ENCODE data around the gene C10orf90.

The C10orf90 gene

DNA sequence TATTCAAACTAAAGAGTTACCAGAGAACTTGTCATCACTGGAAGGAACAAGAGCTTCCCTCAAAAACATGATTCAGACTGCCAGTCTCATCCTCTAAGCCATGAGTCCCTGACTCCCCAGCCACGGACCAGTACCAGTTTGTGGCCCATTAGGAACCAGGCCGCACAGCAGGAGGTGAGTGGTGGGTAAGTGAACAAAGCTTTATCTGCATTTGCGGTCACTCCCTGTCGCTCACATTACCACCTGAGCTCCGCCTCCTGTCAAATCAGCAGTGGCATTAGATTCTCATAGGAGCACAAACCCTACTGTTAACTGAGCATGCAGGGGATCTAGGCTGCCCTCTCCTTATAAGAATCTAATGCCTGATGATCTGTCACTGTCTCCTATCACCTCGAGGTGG is 42.2 kb upstream of the C10orf90 start:
- no peak overlapping the region for H3K4me2 ChIP-seq (ENCODE audit: low read length)
- no peaks in the 10 kb centered on the region for H4K20me1 ChIP-seq (ENCODE audit: insufficient read depth, low read length)
- H3K9me3 ChIP-seq (ENCODE audit: low read length) = no peaks in the 10 kb centered on the region
- no peaks in the 10 kb centered on the region for H3K27me3 ChIP-seq (ENCODE audit: insufficient read depth, low read length)
- H3F3A ChIP-seq (ENCODE audit: insufficient read depth, low read length) = no peaks in the 10 kb centered on the region
- H3K36me3 ChIP-seq (ENCODE audit: insufficient read depth, low read length) = no peaks in the 10 kb centered on the region
- H3K4me3 ChIP-seq (ENCODE audit: low read depth, low read length, poor library complexity, severe bottlenecking) = no peak overlapping the region
- H3K27ac ChIP-seq (ENCODE audit: low read depth, low read length, poor library complexity, severe bottlenecking) = no peak overlapping the region
- no peaks in the 10 kb centered on the region for H3K4me1 ChIP-seq (ENCODE audit: insufficient read depth, low read length, severe bottlenecking)
- no peak overlapping the region for H3K9ac ChIP-seq (ENCODE audit: low read length)
- no peaks in the 10 kb centered on the region for H3K79me2 ChIP-seq (ENCODE audit: insufficient read depth, low read length)
- H3K9me2 ChIP-seq (ENCODE audit: low read depth, low read length) = no peaks in the 10 kb centered on the region
- TF ChIP-seq, protein P1, sequence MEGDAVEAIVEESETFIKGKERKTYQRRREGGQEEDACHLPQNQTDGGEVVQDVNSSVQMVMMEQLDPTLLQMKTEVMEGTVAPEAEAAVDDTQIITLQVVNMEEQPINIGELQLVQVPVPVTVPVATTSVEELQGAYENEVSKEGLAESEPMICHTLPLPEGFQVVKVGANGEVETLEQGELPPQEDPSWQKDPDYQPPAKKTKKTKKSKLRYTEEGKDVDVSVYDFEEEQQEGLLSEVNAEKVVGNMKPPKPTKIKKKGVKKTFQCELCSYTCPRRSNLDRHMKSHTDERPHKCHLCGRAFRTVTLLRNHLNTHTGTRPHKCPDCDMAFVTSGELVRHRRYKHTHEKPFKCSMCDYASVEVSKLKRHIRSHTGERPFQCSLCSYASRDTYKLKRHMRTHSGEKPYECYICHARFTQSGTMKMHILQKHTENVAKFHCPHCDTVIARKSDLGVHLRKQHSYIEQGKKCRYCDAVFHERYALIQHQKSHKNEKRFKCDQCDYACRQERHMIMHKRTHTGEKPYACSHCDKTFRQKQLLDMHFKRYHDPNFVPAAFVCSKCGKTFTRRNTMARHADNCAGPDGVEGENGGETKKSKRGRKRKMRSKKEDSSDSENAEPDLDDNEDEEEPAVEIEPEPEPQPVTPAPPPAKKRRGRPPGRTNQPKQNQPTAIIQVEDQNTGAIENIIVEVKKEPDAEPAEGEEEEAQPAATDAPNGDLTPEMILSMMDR (IDR thresholded peaks at IDR 0.05; ENCODE audit: low read length) = no peak
- TF ChIP-seq EZH2 (IDR thresholded peaks at IDR 0.05; ENCODE audit: borderline replicate concordance, low read length) = no peak
- H2AFZ ChIP-seq (ENCODE audit: low read length) = no peak overlapping the region

DNA sequence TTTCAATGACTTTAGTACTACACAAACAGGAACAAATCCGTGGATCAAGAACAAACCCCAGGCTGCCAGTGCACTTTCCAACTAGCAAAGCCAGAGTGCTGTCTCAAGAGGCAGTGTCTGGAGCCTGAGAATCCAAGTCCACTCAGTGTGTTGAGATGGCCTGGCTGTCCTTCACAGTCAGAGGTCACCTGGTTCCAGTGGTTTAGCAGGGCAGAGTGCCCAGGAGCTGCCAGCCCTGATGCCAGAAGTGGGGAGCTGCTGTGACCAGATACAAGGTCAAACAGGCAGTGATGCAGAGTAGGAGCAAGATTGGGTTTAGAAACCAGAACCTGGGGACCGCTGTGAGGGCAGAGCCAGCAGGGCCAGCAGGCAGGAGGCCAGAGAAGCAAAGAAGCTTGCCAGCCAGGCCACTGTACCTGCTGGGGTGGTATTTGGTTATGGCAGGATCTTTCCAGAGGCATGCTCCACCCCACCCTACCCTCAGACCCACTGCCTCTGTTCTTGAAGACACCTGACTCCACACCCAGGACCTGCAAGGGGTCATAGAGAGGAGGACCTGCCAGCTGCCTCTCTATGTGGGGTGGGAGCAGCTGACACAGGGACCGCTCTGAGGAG is 35.6 kb upstream of the C10orf90 start:
- Histone ChIP-seq H3K36me3 (ENCODE audit: insufficient read depth, low read length) (no peaks in the 10 kb centered on the region), H3F3A (ENCODE audit: insufficient read depth, low read length) (no peaks in the 10 kb centered on the region), H4K20me1 (ENCODE audit: insufficient read depth, low read length) (no peaks in the 10 kb centered on the region), H3K4me3 (ENCODE audit: low read depth, low read length, poor library complexity, severe bottlenecking) (no peak overlapping the region), H2AFZ (ENCODE audit: low read length) (no peak overlapping the region), H3K9me2 (ENCODE audit: low read depth, low read length) (no peaks in the 10 kb centered on the region), H3K4me2 (ENCODE audit: low read length) (no peak overlapping the region), H3K9me3 (ENCODE audit: low read length) (no peaks in the 10 kb centered on the region), H3K27ac (ENCODE audit: low read depth, low read length, poor library complexity, severe bottlenecking) (no peak overlapping the region), H3K27me3 (ENCODE audit: insufficient read depth, low read length) (no peaks in the 10 kb centered on the region), H3K79me2 (ENCODE audit: insufficient read depth, low read length) (no peaks in the 10 kb centered on the region), H3K9ac (ENCODE audit: low read length) (no peak overlapping the region), H3K4me1 (ENCODE audit: insufficient read depth, low read length, severe bottlenecking) (no peaks in the 10 kb centered on the region)
- no peak for TF ChIP-seq EZH2 (IDR thresholded peaks at IDR 0.05; ENCODE audit: borderline replicate concordance, low read length)
- TF ChIP-seq, protein P1 (IDR thresholded peaks at IDR 0.05; ENCODE audit: low read length) = no peak

DNA sequence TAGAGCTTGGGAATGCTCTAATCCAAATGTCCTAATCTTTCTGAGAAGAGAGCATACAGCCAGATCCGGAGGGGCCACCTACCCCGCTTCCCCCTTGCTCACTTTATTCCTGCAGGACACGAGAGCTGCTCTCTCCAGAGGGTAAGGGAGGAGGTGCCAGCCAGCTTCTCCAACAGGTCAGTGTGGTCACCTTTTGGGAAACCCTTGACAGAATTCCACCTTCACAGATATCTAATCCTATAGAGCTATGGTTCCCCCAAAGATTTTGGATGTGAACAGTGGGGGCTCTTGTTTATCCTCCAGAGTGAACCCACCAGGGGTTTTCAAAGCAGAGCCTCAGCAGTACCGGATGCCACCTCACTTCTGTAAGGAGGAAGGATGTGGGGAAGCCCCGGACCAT is 34.6 kb upstream of the C10orf90 start:
- H3F3A ChIP-seq (ENCODE audit: insufficient read depth, low read length) = no peaks in the 10 kb centered on the region
- H3K4me2 ChIP-seq (ENCODE audit: low read length) = no peak overlapping the region
- TF ChIP-seq EZH2 (IDR thresholded peaks at IDR 0.05; ENCODE audit: borderline replicate concordance, low read length) = no peak
- TF ChIP-seq, protein P1 (IDR thresholded peaks at IDR 0.05; ENCODE audit: low read length) = no peak
- H3K4me3 ChIP-seq (ENCODE audit: low read depth, low read length, poor library complexity, severe bottlenecking) = no peak overlapping the region
- H3K9me2 ChIP-seq (ENCODE audit: low read depth, low read length) = no peaks in the 10 kb centered on the region
- no peak overlapping the region for H3K9ac ChIP-seq (ENCODE audit: low read length)
- no peaks in the 10 kb centered on the region for H3K36me3 ChIP-seq (ENCODE audit: insufficient read depth, low read length)
- H3K27me3 ChIP-seq (ENCODE audit: insufficient read depth, low read length) = no peaks in the 10 kb centered on the region
- H2AFZ ChIP-seq (ENCODE audit: low read length) = no peak overlapping the region
- no peaks in the 10 kb centered on the region for H4K20me1 ChIP-seq (ENCODE audit: insufficient read depth, low read length)
- H3K4me1 ChIP-seq (ENCODE audit: insufficient read depth, low read length, severe bottlenecking) = no peaks in the 10 kb centered on the region
- no peaks in the 10 kb centered on the region for H3K79me2 ChIP-seq (ENCODE audit: insufficient read depth, low read length)
- H3K27ac ChIP-seq (ENCODE audit: low read depth, low read length, poor library complexity, severe bottlenecking) = no peak overlapping the region
- H3K9me3 ChIP-seq (ENCODE audit: low read length) = no peaks in the 10 kb centered on the region
